Caco-2 (cell line): ENCODE results near the gene AUTS2. TPM values are rescaled to one million over a fixed set of nuclear protein-coding genes. Genes with fewer than 3 reads are reported as not detected.

ENCODE experiments used
- BruUV-seq: library from RNA; stranded (reverse); fragments of 400-500 nt; replicated peaks from 2 replicates; lab custom pipeline; 2021; lab: Mats Ljungman, UMichigan
- CTCF ChIA-PET: fragments of 300-600 bp; sonication (Branson Sonifier 250); formaldehyde crosslinking; loops from one replicate; lab custom pipeline; 2022; ENCODE audit warnings: antibody characterized with exemption; lab: Charles Lee
- POLR2A ChIA-PET: fragments of 300-600 bp; sonication (Branson Sonifier 250); formaldehyde crosslinking; loops from one replicate; lab custom pipeline; 2022; ENCODE audit warnings: antibody characterized with exemption; lab: Charles Lee
- DNase-seq, 2 experiments: peaks; one replicate each; pipeline versions ENCODE4 v3.0.0 to v3.0.0-alpha.2; 2020 to 2022
- H3K27me3 ChIP-seq: replicated peaks from 2 replicates; pipeline ENCODE4 v1.6.0; 2011; ENCODE audit warnings: low read length; ENCODE audit not compliant: control insufficient read depth, insufficient read depth
- H3K36me3 ChIP-seq: 2 replicates; pipeline ENCODE4 v1.5.1; 2011; ENCODE audit warnings: low read length; ENCODE audit not compliant: control insufficient read depth, insufficient read depth
- H3K4me1 ChIP-seq: fragments of 250-450 bp; sonication (Bioruptor Pico); 2 replicates; pipeline ENCODE4 v1.5.1; 2020; ENCODE audit warnings: mild to moderate bottlenecking
- H3K4me3 ChIP-seq: 2 replicates; pipeline ENCODE4 v1.5.1; 2011; ENCODE audit warnings: low read depth, mild to moderate bottlenecking, control low read depth, low read length
- H3K9me3 ChIP-seq: fragments of 250-450 bp; sonication (Bioruptor Pico); 2 replicates; pipeline ENCODE4 v1.5.1; 2020; ENCODE audit warnings: mild to moderate bottlenecking, moderate library complexity
- H3K27ac Mint-ChIP-seq: one replicate; pipeline ENCODE4 v1.8.0; 2022; ENCODE audit warnings: mixed read lengths; ENCODE audit not compliant: unreplicated experiment
- H3K27me3 Mint-ChIP-seq: one replicate; pipeline ENCODE4 v1.8.0; 2022; ENCODE audit warnings: mixed read lengths; ENCODE audit not compliant: insufficient read depth, unreplicated experiment
- H3K36me3 Mint-ChIP-seq: one replicate; pipeline ENCODE4 v1.8.0; 2022; ENCODE audit warnings: mild to moderate bottlenecking, mixed read lengths; ENCODE audit not compliant: insufficient read depth, unreplicated experiment
- H3K4me1 Mint-ChIP-seq: one replicate; pipeline ENCODE4 v1.8.0; 2022; ENCODE audit warnings: low read depth, mixed read lengths; ENCODE audit not compliant: unreplicated experiment
- H3K4me3 Mint-ChIP-seq: one replicate; pipeline ENCODE4 v1.8.0; 2022; ENCODE audit warnings: mild to moderate bottlenecking, moderate library complexity, mixed read lengths; ENCODE audit not compliant: unreplicated experiment
- H3K9me3 Mint-ChIP-seq: one replicate; pipeline ENCODE4 v1.8.0; 2022; ENCODE audit warnings: mixed read lengths; ENCODE audit not compliant: unreplicated experiment
- intact Hi-C: fragments of 100-400 bp; cut with micrococcal nuclease; formaldehyde crosslinking; loops from one replicate; pipeline ENCODE4 v1.10.0; 2022; ENCODE audit not compliant: unreplicated experiment
- total RNA-seq: library from RNA; stranded (reverse); gene quantifications from 2 replicates; pipeline ENCODE4 v1.2.3, GENCODE V29; 2022
- TF ChIP-seq, protein P1 (sequence below), 2 experiments: fragments of 200-600 bp in 1 of 2; IDR thresholded peaks; 1 replicate in 1 of 2; 2 replicates in 1 of 2; pipeline versions ENCODE4 v1.5.1 to v1.8.0; 2011 to 2022; ENCODE audit warnings: antibody characterized with exemption in 1 of 2, control low read depth in 1 of 2, inconsistent platforms in 1 of 2, low read depth in 1 of 2, low read length in 1 of 2, mild to moderate bottlenecking in 1 of 2, moderate library complexity in 1 of 2; ENCODE audit not compliant: insufficient read depth in 1 of 2, severe bottlenecking in 1 of 2, unreplicated experiment in 1 of 2

The AUTS2 gene
- total RNA-seq, 1 experiment from 2014 or later = 37.1 TPM

- CTCF ChIA-PET = no interaction called here
- Histone ChIP-seq H3K4me1 (no peaks in the 10 kb centered on the region), H3K36me3 (no peaks in the 10 kb centered on the region), H3K27me3 (no peaks in the 10 kb centered on the region), H3K9me3 (no peaks in the 10 kb centered on the region), H3K4me3 (no peak overlapping the region)
- Mint-ChIP-seq H3K9me3 (no peaks in the 10 kb centered on the region), H3K27ac (no peak overlapping the region), H3K36me3 (no peaks in the 10 kb centered on the region), H3K4me3 (no peak overlapping the region), H3K27me3 (no peaks in the 10 kb centered on the region), H3K4me1 (no peaks in the 10 kb centered on the region)
- no TSS peak for BruUV-seq
- POLR2A ChIA-PET = no interaction called here
- intact Hi-C loops = no loop called here
- no peak for DNase-seq
- TF ChIP-seq, protein P1, sequence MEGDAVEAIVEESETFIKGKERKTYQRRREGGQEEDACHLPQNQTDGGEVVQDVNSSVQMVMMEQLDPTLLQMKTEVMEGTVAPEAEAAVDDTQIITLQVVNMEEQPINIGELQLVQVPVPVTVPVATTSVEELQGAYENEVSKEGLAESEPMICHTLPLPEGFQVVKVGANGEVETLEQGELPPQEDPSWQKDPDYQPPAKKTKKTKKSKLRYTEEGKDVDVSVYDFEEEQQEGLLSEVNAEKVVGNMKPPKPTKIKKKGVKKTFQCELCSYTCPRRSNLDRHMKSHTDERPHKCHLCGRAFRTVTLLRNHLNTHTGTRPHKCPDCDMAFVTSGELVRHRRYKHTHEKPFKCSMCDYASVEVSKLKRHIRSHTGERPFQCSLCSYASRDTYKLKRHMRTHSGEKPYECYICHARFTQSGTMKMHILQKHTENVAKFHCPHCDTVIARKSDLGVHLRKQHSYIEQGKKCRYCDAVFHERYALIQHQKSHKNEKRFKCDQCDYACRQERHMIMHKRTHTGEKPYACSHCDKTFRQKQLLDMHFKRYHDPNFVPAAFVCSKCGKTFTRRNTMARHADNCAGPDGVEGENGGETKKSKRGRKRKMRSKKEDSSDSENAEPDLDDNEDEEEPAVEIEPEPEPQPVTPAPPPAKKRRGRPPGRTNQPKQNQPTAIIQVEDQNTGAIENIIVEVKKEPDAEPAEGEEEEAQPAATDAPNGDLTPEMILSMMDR (IDR thresholded peaks at IDR 0.05; ENCODE audit: insufficient read depth in 1 of 2, low read depth in 1 of 2, low read length in 1 of 2, severe bottlenecking in 1 of 2, unreplicated experiment in 1 of 2) = no peak
These were observed 955.1 kb downstream of the AUTS2 start for GRCh38 chr7:70553364-70553763.

GRCh38 chr7:70554646-70555045 lies 956.4 kb downstream of the AUTS2 start:
- Histone ChIP-seq H3K4me3 (no peak overlapping the region), H3K27me3 (no peaks in the 10 kb centered on the region), H3K9me3 (no peaks in the 10 kb centered on the region; the same call in 1 of the 2 replicates), H3K4me1 (no peaks in the 10 kb centered on the region), H3K36me3 (no peaks in the 10 kb centered on the region)
- ChIA-PET CTCF (no interaction called here), POLR2A (no interaction called here)
- H3K4me1 Mint-ChIP-seq = no peaks in the 10 kb centered on the region
- no peaks in the 10 kb centered on the region for H3K36me3 Mint-ChIP-seq
- H3K27me3 Mint-ChIP-seq = no peaks in the 10 kb centered on the region
- intact Hi-C loops = no loop called here
- H3K9me3 Mint-ChIP-seq = peaks cover 10% of the 10 kb centered on the region
- H3K4me3 Mint-ChIP-seq = no peak overlapping the region
- TF ChIP-seq, protein P1 (IDR thresholded peaks at IDR 0.05; ENCODE audit: insufficient read depth in 1 of 2, low read depth in 1 of 2, low read length in 1 of 2, severe bottlenecking in 1 of 2, unreplicated experiment in 1 of 2) = no peak
- no TSS peak for BruUV-seq
- H3K27ac Mint-ChIP-seq = no peak overlapping the region
- DNase-seq = no peak

GRCh38 chr7:70556761-70557160 lies 958.5 kb downstream of the AUTS2 start:
- no peaks in the 10 kb centered on the region for H3K27me3 ChIP-seq
- BruUV-seq = no TSS peak
- Mint-ChIP-seq H3K9me3 (peaks cover 19% of the 10 kb centered on the region), H3K27ac (no peak overlapping the region), H3K27me3 (no peaks in the 10 kb centered on the region), H3K4me1 (no peaks in the 10 kb centered on the region), H3K4me3 (no peak overlapping the region), H3K36me3 (no peaks in the 10 kb centered on the region)
- H3K4me3 ChIP-seq = no peak overlapping the region
- TF ChIP-seq, protein P1 (IDR thresholded peaks at IDR 0.05; ENCODE audit: insufficient read depth in 1 of 2, low read depth in 1 of 2, low read length in 1 of 2, severe bottlenecking in 1 of 2, unreplicated experiment in 1 of 2) = no peak
- H3K36me3 ChIP-seq = no peaks in the 10 kb centered on the region
- ChIA-PET CTCF (no interaction called here), POLR2A (no interaction called here)
- DNase-seq = no peak
- H3K4me1 ChIP-seq = no peaks in the 10 kb centered on the region
- H3K9me3 ChIP-seq = no peaks in the 10 kb centered on the region; the same call in 1 of the 2 replicates
- intact Hi-C loops = no loop called here
